ENCODE results near the gene SLC35A2.

SLC35A2 gene

GRCh38 chrX:48909703-48910294 is 1.6 kb downstream of the SLC35A2 start:
- H3K4me3 ChIP-seq (ENCODE audit: low read depth, low read length) = no peak overlapping the region

GRCh38 chrX:48908600-48908999 is 2.8 kb downstream of the SLC35A2 start:
- TF ChIP-seq CTCF (IDR thresholded peaks at IDR 0.05; ENCODE audit: low read depth, low read length) = no peak
- TF ChIP-seq MYC (IDR thresholded peaks at IDR 0.05; ENCODE audit: low read depth, low read length) = no peak
- no peak for TF ChIP-seq MAX (IDR thresholded peaks at IDR 0.05; ENCODE audit: low read depth, low read length)
- no peak for TF ChIP-seq POLR2A (IDR thresholded peaks at IDR 0.05; ENCODE audit: extremely low read depth, insufficient read length)
- DNase-seq (ENCODE audit: low read depth) = no peak
- no peak overlapping the region for H3K4me3 ChIP-seq (ENCODE audit: low read depth, low read length)

More at GRCh38 chrX:48909703-48910294, 1.6 kb downstream of the SLC35A2 start:
- no peak for DNase-seq (ENCODE audit: low read depth)
- no peak for TF ChIP-seq MYC (IDR thresholded peaks at IDR 0.05; ENCODE audit: low read depth, low read length)
- TF ChIP-seq CTCF (IDR thresholded peaks at IDR 0.05; ENCODE audit: low read depth, low read length) = no peak
- TF ChIP-seq MAX (IDR thresholded peaks at IDR 0.05; ENCODE audit: low read depth, low read length) = no peak
- TF ChIP-seq POLR2A (IDR thresholded peaks at IDR 0.05; ENCODE audit: extremely low read depth, insufficient read length) = no peak

GRCh38 chrX:48905090-48905790 is 6.2 kb downstream of the SLC35A2 start:
- TF ChIP-seq CTCF (IDR thresholded peaks at IDR 0.05; ENCODE audit: low read depth, low read length) (no peak), MAX (IDR thresholded peaks at IDR 0.05; ENCODE audit: low read depth, low read length) (no peak), POLR2A (IDR thresholded peaks at IDR 0.05; ENCODE audit: extremely low read depth, insufficient read length) (no peak), MYC (IDR thresholded peaks at IDR 0.05; ENCODE audit: low read depth, low read length) (no peak)
- no peak overlapping the region for H3K4me3 ChIP-seq (ENCODE audit: low read depth, low read length)
- DNase-seq (ENCODE audit: low read depth) = no peak

DNA sequence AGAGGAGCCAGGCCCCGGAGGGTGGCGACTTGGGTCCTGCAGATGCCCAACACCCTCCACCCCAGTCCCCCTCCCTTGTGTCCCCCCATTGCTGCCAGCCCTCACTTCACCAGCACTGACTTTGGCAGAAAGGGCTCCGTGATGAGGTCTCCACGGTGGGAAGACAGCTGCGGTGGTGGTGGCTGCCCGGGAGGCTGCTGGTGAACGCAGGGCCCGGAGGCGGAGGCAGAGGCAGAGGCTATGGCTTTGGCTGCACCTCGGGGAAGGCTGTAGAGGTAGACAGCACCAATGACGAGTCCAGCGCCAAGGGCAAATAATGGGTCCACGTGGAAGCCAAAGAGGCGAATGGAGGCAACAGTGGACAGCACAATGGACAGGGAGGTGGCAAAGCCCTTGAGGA is 6.8 kb downstream of the SLC35A2 start:
- no peak for TF ChIP-seq MYC (IDR thresholded peaks at IDR 0.05; ENCODE audit: low read depth, low read length)
- TF ChIP-seq CTCF (IDR thresholded peaks at IDR 0.05; ENCODE audit: low read depth, low read length) = no peak
- no peak for TF ChIP-seq POLR2A (IDR thresholded peaks at IDR 0.05; ENCODE audit: extremely low read depth, insufficient read length)
- TF ChIP-seq MAX (IDR thresholded peaks at IDR 0.05; ENCODE audit: low read depth, low read length) = no peak
- no peak for DNase-seq (ENCODE audit: low read depth)
- H3K4me3 ChIP-seq (ENCODE audit: low read depth, low read length) = no peak overlapping the region

DNA sequence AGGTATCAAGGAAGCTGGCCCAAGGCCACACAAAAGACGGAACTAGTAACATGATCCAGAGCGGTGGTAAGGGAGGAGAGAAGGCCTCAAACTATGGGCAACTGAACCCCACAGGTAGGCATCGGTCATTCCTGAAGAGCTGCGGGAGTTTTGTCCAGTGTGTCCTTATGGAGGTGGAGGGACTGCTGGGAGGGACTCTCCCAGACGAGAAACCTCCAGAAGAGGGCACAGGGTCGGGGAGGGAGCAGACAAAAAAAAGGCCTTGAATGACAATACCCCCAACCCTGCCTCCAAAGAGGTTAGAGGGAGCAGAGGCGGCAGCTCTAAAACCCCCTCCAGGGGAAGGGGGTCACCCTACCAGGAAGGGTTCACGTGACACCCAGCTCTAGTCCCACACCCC is 7.3 kb downstream of the SLC35A2 start:
- TF ChIP-seq MAX (IDR thresholded peaks at IDR 0.05; ENCODE audit: low read depth, low read length) (no peak), MYC (IDR thresholded peaks at IDR 0.05; ENCODE audit: low read depth, low read length) (no peak), CTCF (IDR thresholded peaks at IDR 0.05; ENCODE audit: low read depth, low read length) (no peak), POLR2A (IDR thresholded peaks at IDR 0.05; ENCODE audit: extremely low read depth, insufficient read length) (no peak)
- no peak overlapping the region for H3K4me3 ChIP-seq (ENCODE audit: low read depth, low read length)
- DNase-seq (ENCODE audit: low read depth) = no peak

All from NB4 (cell line).